NCI-H748 treated with DMSO at 0.1 percent for 48 hours (cell line): ENCODE data around the gene SMAD3.
"Not testable (repeated sequence)": the region's sequence is repeated elsewhere in the genome, so short reads cannot be mapped to it uniquely, and the experiment has no call there.

ENCODE experiments used
- DNase-seq: peaks from one replicate; lab custom pipeline; 2025; lab: John Stamatoyannopoulos, UW

Gene SMAD3

GRCh38 chr15:67145710-67146109 is 80.3 kb downstream of the SMAD3 start:
- DNase-seq, result no peak

- DNase-seq, result no peak
These were observed 80.8 kb downstream of the SMAD3 start for GRCh38 chr15:67146234-67146633.

GRCh38 chr15:67146875-67147381 is 81.5 kb downstream of the SMAD3 start:
- DNase-seq, result no peak

GRCh38 chr15:67147396-67147949 is 82.1 kb downstream of the SMAD3 start:
- DNase-seq, result no peak

GRCh38 chr15:67148196-67148701 is 82.8 kb downstream of the SMAD3 start:
- no peak for DNase-seq

GRCh38 chr15:67149068-67149772 is 83.8 kb downstream of the SMAD3 start:
- DNase-seq, result no peak

- no peak for DNase-seq
These were observed 84.3 kb downstream of the SMAD3 start for GRCh38 chr15:67149773-67150022.

- DNase-seq, result no peak
These were observed 84.8 kb downstream of the SMAD3 start for GRCh38 chr15:67150023-67150860.

- no peak for DNase-seq
These were observed 87.0 kb downstream of the SMAD3 start for GRCh38 chr15:67152429-67152828.

- not testable (repeated sequence) for DNase-seq
These were observed 87.6 kb downstream of the SMAD3 start for GRCh38 chr15:67153044-67153443.

GRCh38 chr15:67154249-67154648 is 88.8 kb downstream of the SMAD3 start:
- no peak for DNase-seq

GRCh38 chr15:67156426-67156825 is 91.0 kb downstream of the SMAD3 start:
- DNase-seq, result no peak

GRCh38 chr15:67156834-67157233 is 91.4 kb downstream of the SMAD3 start:
- DNase-seq, result no peak

- no peak for DNase-seq
These were observed 92.3 kb downstream of the SMAD3 start for GRCh38 chr15:67157521-67158252.

GRCh38 chr15:67158367-67158766 is 93.0 kb downstream of the SMAD3 start:
- no peak for DNase-seq

GRCh38 chr15:67161412-67161811 is 96.0 kb downstream of the SMAD3 start:
- no peak for DNase-seq

- no peak for DNase-seq
These were observed 96.5 kb downstream of the SMAD3 start for GRCh38 chr15:67161881-67162280.

- no peak for DNase-seq
These were observed 97.8 kb downstream of the SMAD3 start for GRCh38 chr15:67163180-67163579.

- no peak for DNase-seq
These were observed 99.0 kb downstream of the SMAD3 start for GRCh38 chr15:67164401-67164791.

GRCh38 chr15:67164811-67165253 is 99.4 kb downstream of the SMAD3 start:
- DNase-seq, result no peak

- DNase-seq, result no peak
These were observed 100.2 kb downstream of the SMAD3 start for GRCh38 chr15:67165254-67166253.
